ENCODE measurements around the gene NFILZ.
A peak's percentile ranks its signal among the peaks of the same experiment; 100 is the strongest.

Gene NFILZ

GRCh38 chr19:8643860-8644653 lies 13.6 kb downstream of the NFILZ start:
- no peak for TF ChIP-seq CTCF (IDR thresholded peaks at IDR 0.05; ENCODE audit: extremely low read depth, missing control alignments)
- no peak for DNase-seq (ENCODE audit: low spot score)

GRCh38 chr19:8648240-8648639 lies 17.8 kb downstream of the NFILZ start:
- DNase-seq (ENCODE audit: low spot score) = no peak
- TF ChIP-seq CTCF (IDR thresholded peaks at IDR 0.05; ENCODE audit: extremely low read depth, missing control alignments) = no peak

DNA sequence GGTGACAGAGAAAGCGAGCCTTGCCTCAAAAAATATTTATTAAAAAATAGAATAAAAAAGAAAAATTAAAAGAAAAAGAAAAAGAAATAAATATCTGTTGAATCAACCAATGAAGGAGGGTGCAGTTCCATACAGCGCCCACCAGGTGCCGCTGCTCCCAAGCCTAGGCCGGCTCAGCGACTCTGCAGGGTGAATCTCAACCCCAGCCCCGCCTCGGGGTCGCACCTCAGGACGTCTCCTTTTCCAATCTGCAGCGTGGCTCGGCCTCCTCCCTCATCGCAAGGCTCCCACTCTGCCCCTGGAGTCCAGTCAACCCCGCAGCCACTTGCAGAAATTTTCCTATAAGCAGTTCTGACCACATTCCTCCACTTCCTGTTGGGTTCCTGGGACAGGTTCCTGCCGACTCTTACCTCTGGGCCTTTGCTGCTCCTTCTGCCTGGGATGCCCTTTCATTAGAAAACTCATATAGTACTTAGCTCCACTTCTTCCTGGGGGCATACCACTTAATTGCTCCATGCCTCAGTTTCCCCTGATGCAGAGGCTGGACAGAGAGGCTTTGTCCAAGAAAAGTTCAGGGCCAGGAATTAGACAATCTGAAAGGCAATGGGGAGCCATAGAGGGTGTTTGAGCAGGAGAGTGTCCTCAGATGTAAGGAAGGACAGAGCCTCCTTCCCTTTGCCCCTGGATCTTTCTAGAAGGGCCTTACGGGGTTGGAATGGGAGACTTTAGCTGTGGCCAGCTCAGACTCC lies 24.3 kb downstream of the NFILZ start:
- DNase-seq (ENCODE audit: low spot score) = peak; percentile 77
- TF ChIP-seq CTCF (IDR thresholded peaks at IDR 0.05; ENCODE audit: extremely low read depth, missing control alignments) = peak; percentile 90

- no peak for DNase-seq (ENCODE audit: low spot score)
- TF ChIP-seq CTCF (IDR thresholded peaks at IDR 0.05; ENCODE audit: extremely low read depth, missing control alignments) = no peak
Measured at GRCh38 chr19:8655340-8655709, 24.9 kb downstream of the NFILZ start.

- no peak for DNase-seq (ENCODE audit: low spot score)
- TF ChIP-seq CTCF (IDR thresholded peaks at IDR 0.05; ENCODE audit: extremely low read depth, missing control alignments) = no peak
Measured at GRCh38 chr19:8657869-8658268, 27.4 kb downstream of the NFILZ start.

GRCh38 chr19:8659905-8660304 lies 29.5 kb downstream of the NFILZ start:
- DNase-seq (ENCODE audit: low spot score) = no peak
- TF ChIP-seq CTCF (IDR thresholded peaks at IDR 0.05; ENCODE audit: extremely low read depth, missing control alignments) = no peak

DNA sequence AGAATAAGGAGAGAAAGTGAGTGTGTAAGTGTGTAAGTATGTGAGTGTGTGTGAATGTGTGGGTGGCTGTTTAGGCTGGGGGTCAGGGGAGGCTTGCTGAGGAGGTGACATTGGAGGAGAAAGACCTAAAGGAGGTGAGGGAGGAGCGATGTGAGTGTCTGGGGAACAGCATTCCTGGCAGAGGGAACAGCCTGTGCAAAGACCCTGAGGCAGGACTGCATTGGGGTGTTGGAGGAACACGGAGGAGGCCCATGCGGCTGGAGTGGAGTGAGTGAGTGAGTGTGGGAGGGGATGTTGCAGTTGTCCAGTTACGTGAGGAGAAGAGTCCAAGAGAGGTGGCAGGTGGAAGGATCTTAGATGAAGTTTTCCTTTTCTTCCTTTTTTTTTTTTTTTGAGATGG lies 31.8 kb downstream of the NFILZ start:
- TF ChIP-seq CTCF (IDR thresholded peaks at IDR 0.05; ENCODE audit: extremely low read depth, missing control alignments) = no peak
- no peak for DNase-seq (ENCODE audit: low spot score)
